ENCODE data around the gene ACP1.

ACP1 gene

DNA sequence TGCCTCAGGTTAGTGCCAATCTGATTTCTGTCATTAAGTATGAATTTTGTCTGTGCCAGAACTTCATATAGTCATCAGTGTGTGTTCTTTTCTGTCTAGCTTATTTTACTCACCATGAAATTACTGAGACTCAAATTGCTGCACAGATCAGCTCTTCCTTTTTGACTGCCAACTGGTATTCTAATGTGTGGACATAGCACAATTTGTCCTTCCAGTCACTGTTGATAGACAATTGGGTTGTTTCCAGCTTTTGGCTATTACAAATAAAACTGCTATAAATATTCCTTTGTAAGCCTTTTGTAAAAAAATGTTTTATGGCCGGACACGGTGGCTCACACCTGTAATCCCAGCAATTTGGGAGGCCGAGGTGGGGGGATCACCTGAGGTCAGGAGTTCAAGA, 8.7 kb upstream of the ACP1 start:
- no peak for DNase-seq

DNA sequence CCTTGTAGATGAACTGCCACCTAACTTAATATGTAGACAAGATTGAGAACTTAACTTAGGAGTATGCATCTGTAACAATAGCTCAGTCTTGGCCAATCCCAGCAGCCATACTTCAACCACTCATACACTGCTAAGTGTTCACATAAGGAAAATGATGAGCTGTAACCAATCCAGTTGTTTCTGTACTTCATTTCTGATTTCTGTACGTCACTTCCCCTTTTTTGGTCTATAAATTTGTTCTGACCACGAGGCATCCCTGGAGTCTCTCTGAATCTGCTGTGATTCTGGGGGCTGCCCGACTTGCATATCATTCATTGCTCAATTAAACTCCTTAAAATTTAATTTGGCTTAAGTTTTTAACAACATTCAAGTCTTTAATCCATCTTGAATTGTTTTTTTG, 7.3 kb upstream of the ACP1 start:
- DNase-seq = no peak

DNA sequence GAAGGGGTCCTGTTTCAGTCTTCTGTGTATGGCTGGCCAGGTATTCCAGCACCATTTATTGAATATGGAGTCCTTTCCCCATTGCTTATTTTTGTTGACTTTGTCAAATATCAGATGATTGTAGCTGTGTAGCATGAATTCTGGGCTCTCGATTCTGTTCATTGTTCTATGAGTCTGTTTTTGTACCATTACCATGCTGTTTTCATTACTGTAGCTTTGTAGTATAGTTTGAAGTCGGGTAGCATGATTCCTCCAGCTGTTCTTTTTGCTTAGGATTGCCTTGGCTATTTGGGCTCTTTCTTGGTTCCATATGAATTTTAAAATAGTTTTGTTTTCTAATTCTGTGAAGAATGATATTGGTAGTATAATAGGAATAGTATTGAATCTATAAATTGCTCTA, 6.9 kb upstream of the ACP1 start:
- DNase-seq = no peak

DNA sequence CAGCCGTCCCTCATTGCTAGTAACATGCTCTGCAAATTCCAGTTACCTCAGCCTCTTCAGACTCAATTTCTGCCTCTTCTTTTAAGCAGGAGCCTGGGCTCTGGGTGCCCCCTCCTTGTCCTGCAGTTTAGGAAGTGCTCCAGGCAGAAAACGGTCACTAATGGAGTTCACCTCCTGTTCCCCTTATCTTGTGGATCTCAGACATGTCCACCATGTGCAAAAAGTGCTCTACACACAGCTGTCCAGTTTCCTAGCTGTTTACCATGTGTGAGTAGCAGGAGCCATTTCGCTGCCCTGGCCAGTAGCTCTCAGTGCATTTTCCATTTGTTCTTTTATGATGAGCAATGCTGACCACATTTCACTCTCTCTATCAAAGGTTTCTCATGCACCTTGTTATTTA, 5.8 kb upstream of the ACP1 start:
- no peak for DNase-seq

DNA sequence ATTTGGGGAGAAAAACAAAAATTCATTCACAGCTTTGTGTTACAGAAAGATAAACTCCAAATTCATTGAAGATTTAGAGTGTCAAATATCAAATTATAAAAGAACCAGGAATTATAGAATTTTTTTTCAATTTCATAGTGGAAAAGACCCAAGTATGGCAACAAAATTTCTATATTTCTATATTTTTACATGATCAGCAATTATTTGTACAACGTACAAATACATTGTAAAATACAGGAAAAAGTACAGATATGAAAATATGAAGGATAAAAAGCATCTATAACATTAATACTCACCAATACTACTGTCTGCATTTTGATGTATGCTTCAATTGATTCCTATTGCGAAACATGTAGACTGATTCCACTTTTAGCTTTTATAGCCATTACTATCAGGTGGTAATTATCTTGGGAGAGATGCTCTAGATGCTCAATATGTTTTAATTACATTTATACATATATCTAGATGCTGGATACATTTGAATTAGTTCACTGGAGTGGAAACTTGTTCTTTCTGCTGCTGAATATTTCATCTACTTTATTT, 4.9 kb upstream of the ACP1 start:
- no peak for DNase-seq

DNA sequence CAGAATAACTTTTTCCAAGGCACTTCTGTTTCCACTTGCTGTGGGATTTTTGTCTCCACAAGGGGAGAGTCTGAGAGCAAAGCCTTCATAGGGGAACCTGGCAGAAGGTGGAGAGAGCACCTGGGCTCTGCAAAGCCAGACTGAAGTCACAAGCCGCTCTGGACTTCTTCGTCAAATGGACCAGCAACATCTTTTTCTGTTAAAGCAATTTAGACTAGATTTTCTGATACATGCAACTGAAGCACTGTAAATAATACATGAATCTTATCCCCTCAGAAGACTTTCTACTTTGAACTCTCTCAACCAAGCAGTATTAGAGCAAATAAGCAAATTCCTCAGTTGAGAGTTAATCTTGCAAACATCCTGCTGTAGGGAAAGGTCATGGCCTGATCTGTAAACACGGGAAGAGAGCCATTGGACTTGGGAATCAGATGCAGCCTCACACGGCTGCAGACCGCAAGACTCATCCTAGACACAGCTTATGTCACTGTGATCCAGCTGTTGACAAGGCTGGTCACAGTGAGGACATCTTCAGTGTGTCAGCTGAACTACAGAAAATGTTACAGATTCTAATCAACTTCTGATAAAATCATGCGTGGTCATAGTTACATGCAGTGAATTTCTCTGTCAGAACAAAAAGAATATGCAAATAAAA, 4.1 kb upstream of the ACP1 start:
- DNase-seq = no peak

DNA sequence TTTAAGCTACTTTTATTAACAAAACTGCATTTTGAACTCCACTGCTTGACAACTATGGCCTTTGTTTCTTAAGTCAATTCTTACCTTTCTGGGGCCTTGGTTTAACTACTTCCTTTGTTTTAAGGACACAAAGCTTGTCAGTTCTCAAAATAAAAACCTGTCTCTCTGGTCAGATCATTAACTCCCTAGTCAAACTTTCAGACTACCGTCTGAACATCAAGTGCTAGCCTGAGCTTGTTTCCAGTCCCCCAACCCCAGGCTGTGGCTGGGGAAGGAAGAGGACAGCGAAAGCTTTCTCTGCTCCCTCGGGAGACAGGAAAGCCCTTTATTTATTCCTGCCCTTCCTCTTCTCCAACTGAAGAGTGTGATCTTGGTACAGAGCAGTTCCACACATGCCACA, 2.6 kb upstream of the ACP1 start:
- DNase-seq = no peak

DNA sequence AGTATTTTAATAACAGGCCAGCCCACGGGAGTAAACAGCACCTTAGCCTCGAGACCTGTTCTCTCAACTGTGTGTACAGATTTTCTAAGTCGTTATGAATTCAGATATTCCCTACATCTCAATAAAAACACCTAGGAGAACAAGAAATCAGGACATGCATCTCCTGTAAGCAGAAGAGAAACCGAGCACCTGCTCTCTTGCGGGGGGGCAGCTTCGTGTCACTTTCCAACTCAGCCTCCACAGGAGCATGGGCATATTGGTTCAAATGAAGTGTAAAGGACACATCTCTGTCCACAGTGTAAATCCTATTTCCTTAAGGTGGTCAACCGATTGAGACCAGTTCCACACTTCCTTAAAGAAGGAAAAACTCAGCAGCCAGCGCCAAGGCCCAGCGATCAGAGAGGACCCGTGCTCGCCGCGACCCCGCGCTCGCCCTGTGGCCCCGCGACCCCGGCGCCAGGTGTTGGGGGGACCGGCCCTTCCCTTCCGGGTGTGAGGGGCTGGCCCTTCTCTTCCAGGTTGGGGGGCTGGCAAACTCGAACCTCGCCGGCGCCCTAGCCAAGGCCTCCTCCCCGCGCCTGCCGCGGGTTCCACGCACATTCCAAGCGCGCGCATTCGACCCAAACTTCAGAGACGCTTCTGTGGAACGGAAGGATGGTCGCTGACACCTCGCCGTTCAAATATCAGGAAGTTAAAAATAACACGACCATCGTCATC, 1.6 kb upstream of the ACP1 start:
- no peak for DNase-seq

DNA sequence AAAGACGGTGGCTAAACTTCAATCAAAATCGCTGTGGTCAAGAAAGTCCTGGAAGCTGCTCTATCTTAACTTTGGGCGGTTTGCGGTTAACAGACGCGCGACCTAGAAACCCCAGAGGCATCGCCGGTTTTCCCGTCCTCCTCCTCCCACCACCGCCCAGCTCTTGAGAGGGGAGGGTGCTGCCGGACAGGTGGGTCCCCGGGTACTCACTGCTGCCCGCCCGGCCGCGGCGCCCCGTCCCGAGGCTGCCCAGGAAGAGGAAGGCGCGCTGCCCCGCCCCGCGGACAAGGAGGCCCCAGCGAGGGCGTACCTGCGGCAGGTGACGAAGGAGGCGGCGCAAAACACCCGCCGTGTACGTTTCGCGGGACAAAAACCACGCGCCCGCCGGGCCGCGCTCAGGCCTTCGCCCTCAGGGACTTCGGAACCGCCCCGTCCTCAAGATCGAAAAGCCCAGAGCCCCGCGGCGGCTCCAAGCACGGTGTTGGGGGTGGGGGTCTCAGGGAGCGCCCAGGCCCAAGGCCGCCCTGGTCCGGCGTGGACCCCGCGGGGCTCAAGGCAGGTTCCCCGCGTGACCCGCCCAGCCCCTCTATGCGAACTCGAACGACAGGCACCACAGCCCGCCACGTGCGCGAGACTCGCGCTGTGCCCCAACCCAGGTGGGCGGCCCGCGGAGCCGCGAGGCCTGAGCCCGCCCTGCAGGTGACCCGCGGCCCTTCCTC, 814 bp upstream of the ACP1 start, which contains the start of gene SH3YL1:
Gene SH3YL1 (minus strand): TSS at position 259 of the 719 bp plus-strand sequence. CDS start 48 bp downstream, at position 211.
- DNase-seq = no peak

DNA sequence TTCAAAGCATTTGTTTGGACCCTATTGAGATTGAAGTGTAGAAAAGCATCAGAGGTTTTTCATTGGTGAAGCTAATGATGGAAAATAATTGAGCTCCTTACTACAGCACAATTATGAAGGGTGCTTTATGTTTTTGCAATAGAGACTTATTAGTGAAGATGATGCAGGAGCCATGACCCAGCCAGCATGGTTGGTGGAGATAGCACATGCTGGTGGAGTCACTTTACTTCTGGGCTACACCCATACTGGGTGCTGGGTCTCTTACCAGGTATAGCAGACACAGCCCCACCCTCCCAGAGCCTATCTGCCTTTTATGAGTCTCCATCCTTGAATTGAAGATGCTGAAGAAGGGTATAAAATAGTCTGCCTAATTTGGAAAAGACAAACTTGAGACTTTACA, 3.6 kb downstream of the ACP1 start:
- no peak for DNase-seq

DNA sequence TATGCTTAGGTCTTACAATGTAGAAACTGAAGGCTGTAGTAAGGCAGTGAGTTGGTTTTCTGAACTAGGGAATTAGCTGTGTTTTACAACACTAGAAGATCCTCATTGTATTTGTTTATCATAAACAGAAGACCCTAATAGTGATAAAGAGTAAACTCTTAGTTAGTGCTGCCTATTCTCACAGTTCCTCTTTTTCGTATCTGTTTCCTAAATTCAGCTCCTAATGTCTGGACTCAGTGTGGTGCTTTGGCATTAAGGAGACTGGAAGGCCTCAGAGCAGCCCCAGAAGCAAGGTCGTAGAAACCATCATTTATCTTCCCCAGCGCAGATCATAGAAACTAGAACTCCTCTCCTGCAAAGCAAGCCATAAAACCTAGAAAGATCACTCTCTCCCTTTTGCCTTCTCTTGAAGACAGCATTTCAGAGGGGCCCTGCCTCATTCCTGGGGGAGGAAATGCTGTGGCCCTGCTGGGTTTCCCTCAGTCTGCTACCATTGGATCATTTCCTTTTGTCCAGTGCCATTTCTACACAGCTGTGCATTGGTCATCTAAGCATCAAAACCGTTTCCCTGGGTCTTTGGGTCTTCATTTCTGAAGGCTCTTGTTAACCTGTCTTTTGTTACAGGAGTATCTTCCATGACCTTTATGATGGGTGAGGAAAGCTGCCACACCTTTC, 4.7 kb downstream of the ACP1 start:
- DNase-seq = no peak

DNA sequence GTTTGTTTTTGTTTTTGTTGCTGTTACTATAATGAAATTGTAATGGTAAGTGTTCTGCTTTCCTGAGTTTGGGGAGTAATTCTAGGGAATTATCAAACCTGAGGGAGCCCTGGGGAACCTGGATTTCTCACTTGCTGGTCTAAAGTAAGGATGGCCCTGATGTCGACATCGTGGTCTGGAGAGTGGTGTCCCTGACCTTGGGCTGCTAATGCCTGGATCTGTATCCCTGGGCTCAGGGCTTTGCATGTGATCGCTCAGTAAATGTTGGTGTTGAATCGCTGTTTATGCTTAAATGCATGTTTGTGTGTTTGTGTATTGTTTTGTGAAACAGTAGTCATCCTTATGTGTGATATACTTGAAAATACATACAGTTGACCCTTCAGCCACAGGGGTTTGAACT, 6.1 kb downstream of the ACP1 start:
- DNase-seq = no peak

DNA sequence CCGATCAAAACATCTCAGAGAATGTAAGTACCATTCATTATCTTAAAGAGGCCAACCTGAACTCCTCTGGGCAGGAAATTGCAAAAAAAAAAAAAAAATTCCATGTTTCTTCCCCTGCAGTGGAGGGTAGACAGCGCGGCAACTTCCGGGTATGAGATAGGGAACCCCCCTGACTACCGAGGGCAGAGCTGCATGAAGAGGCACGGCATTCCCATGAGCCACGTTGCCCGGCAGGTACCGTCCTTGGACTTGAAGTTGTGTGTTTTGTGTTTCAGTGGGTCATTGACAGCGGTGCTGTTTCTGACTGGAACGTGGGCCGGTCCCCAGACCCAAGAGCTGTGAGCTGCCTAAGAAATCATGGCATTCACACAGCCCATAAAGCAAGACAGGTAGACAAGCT, 7.2 kb downstream of the ACP1 start:
- no peak for DNase-seq

DNA sequence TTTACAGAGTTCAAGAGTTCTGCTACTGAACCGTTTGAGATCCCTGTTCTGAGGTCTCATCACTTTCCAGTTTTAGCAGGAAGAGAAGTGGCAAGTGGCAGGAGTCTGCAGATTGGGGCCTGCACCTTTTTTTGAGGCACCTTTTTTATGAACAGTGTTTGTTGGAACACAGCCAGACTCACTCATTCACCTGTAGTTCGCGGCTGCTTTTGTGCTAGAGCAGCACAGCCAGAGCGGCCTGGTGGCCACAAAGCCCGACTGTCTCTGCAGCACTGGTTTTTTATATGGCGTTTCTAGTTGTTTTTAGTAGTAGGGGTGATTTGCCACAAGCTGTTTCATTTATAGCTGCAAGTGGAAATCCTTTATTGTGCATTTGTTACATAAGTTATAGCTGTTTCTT, 8.6 kb downstream of the ACP1 start:
- DNase-seq = no peak

DNA sequence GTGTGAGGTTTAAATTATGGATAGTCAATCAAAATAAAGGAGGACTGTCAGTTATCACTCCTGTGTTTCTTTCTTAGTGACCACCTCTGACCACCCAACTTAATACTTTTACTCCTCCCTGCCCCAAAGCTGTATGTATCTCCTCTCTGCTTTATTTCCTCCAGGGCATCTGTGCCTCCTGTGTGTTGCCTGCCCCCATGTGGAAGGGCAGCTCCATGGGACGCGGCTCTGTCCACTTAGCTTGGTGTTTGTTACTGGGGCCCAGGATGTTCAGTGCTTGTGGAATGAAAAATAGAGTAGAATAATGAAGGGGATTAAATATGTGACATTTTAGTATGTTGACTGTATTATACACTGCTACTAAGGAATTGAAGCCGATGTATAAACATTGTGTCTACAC, 9.8 kb downstream of the ACP1 start:
- no peak for DNase-seq

DNA sequence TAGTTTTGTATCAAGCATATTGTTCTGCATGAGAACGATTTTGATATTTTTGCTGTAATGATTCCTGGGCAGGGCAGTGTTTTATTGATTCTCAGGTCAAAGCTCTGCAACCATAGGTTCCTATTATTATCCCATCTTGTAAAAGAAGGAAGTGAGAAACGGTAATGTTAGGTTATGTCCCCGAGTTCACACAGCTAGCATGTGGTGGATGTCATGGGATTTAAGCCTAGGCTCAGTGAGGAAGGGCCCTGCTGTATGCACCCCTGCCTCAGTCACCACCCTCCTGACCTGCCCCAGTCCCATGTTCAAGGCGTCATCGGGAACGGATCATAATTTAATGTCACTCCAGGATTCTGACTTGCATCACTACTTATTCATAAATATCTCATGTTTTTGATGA, 10.7 kb downstream of the ACP1 start:
- no peak for DNase-seq

DNA sequence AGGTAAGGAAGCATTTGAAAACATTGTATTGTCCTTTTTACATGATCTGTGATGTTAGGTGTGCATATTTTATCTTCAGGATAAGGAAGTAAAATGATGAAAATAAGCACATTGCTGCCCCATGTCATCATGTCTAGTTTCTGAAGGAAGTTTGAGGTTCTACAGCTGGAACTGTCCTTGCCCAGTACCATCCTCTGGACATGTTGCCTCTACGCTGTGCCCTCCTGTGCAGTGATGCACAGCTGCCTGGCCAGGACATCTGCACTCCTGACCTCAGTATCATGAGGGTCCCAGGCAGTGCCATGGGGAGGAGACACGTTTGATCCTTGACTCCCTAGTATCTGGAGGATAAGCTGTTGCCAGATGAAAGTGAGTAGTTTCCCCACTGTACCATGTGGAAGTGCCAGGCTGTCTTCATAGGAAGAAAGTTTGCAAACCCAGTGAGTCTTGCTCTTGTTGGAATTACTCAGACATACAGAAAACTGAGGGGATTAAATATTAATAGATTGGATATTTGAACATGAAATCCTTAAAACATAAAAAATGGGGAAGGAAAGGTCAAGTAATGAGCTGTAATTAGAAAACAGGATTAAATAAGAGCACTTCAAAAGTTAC, 13.7 kb downstream of the ACP1 start:
- no peak for DNase-seq

DNA sequence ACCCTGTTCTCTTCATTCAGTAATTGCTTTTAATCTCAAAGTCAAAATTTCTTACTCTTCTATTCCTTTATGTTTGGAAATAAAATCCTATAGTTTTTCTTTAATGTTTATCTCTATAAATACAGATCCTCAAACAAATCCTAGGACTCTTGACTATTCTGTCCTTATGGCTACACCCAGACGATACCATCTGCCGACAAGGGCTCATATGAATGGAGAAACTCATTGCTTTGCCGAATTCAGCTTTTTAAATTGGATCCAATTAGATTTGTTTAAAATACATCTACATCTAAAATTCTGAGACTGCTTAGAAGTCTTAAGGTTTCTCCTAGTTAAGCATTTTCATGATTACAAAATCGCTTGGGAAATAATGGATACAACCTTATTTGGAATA, 14.2 kb downstream of the ACP1 start:
- no peak for DNase-seq

DNA sequence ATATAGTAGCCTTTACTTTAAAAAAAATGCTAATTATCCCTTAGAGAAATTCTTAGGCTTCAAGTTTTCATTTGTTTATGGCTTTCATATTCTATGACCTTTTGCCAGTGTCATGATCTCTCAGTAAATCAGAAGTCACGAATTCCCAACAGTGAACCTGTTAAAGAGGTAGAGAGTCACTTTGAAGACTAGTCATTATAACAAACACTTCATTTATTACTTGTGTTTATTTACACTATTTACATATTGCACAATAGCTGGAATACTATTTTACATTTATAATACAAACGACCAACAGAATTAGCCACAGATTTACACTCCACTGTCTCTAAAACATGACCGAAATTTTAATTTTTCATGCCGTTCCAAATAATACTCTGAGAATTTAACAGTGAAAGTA, 14.6 kb downstream of the ACP1 start:
- no peak for DNase-seq

DNA sequence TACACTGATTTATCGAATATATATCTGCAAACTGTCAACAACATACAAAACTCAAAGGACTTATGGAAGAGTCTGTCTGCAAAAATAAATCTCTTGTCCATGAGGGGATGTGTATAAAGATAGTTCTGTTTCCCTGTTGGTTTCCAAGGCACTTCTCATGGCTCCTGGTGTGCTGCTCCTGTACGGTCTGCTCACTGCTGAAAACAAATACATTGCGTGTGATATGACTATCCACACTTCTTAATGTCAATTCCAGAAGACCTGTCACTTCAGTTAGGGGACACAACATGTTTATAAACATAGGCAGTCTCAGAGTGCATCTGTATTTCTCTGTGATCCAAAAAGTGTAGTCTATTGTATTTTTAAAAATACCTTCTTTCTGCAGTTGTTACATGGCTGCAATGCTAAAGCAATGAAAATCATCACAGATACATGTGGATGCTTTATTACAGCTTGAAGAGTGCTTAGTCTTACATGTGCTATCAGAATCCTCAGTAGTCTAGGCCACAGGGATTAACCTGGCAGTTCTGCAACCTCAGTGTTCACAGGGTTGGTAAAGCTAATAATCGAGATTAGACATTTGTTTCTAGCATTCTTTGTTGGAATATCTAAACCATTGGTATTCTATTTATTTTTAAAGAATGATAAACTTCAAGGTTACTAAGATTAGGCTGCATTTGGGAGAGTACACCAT, 15.4 kb downstream of the ACP1 start:
- no peak for DNase-seq

DNA sequence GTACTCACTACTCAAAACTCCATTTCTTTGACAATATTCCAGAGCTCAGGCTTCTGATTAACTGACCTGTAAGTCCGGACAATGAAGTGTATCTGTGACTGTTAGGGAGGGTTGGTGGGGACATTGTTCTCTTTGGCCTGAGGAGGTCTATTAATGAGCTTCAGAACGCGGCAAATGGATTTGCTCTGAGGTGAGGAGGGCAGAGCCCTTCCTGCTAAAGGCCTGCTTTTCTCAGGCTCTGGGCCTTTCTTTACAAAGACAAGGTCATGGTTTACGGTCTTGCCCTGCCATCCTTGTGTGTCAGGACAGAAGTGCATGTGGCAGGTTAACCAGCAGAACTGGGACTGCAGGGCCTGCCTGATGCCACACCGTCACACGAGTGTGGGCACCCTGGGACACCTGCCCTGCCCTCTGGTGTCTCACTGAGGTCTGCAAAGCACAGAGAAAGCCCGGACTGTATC, 15.9 kb downstream of the ACP1 start:
- DNase-seq = no peak

DNA sequence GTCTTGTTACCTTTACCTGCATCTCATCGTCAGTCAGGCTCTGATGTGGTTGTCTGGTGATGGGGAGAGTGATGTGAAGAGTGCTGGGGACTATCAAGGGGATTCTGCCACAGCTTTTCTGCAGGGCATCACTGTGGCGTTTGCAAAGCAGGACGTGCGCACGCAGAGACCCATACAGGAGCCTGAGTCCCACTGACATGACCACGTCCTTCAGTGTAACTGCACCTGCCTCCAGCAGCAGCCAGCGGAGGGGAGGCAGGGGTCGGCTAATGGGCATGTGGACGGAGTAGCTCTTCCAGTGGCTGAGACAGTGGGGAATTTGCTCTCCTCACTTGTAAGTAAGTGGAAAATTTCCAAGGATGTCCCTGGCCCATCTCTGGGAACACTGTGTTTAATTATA, 16.6 kb downstream of the ACP1 start:
- DNase-seq = no peak

Data from cortex of kidney (tissue), 1 donor.